Astrocyte (in vitro differentiated cells and primary cell): ENCODE measurements around the gene ZNF578. TPM values are rescaled to one million over a fixed set of nuclear protein-coding genes. Genes with fewer than 3 reads are reported as not detected.

Experiments
- DNase-seq: peaks from one replicate; pipeline ENCODE4 v3.0.0-alpha.2; 2010; ENCODE audit warnings: low read depth
- FAIRE-seq: peaks from 2 replicates; lab custom pipeline; 2011; peaks lifted over from hg19 to GRCh38; lab: Jason Lieb, UNC
- H2AFZ ChIP-seq: 2 replicates; pipeline ENCODE4 v1.6.0; 2012; ENCODE audit warnings: low read depth, low read length, inconsistent platforms
- H3K27ac ChIP-seq: 2 replicates; pipeline ENCODE4 v1.5.1; 2011; ENCODE audit warnings: low read depth, low read length, inconsistent platforms
- H3K27me3 ChIP-seq: 2 replicates; pipeline ENCODE4 v1.6.0; 2011; ENCODE audit warnings: low read length, inconsistent platforms; ENCODE audit not compliant: insufficient read depth
- H3K36me3 ChIP-seq: 2 replicates; pipeline ENCODE4 v1.5.1; 2011; ENCODE audit warnings: low read length, inconsistent platforms; ENCODE audit not compliant: insufficient read depth
- H3K4me1 ChIP-seq: 2 replicates; pipeline ENCODE4 v1.5.1; 2011; ENCODE audit warnings: low read length, inconsistent platforms; ENCODE audit not compliant: insufficient read depth
- H3K4me2 ChIP-seq: 2 replicates; pipeline ENCODE4 v1.6.0; 2012; ENCODE audit warnings: low read length, inconsistent platforms
- H3K4me3 ChIP-seq: 2 replicates; pipeline ENCODE4 v1.5.1; 2011; ENCODE audit warnings: low read depth, mild to moderate bottlenecking, low read length, inconsistent platforms; ENCODE audit not compliant: insufficient read depth
- H3K79me2 ChIP-seq: 2 replicates; pipeline ENCODE4 v1.6.0; 2012; ENCODE audit warnings: mild to moderate bottlenecking, low read length, inconsistent platforms; ENCODE audit not compliant: insufficient read depth
- H3K9ac ChIP-seq: 2 replicates; pipeline ENCODE4 v1.6.0; 2012; ENCODE audit warnings: mild to moderate bottlenecking, low read length, inconsistent platforms
- H3K9me3 ChIP-seq: 2 replicates; pipeline ENCODE4 v1.5.1; 2012; ENCODE audit warnings: low read depth, mild to moderate bottlenecking, low read length, inconsistent platforms; ENCODE audit not compliant: insufficient read depth
- H4K20me1 ChIP-seq: 2 replicates; pipeline ENCODE4 v1.6.0; 2012; ENCODE audit warnings: low read length, inconsistent platforms; ENCODE audit not compliant: insufficient read depth
- H3K27ac Mint-ChIP-seq: one replicate; pipeline ENCODE4 v1.8.0; 2021; ENCODE audit warnings: mild to moderate bottlenecking, mixed read lengths; ENCODE audit not compliant: unreplicated experiment
- H3K27me3 Mint-ChIP-seq: one replicate; pipeline ENCODE4 v1.8.0; 2021; ENCODE audit warnings: low read depth, mixed read lengths; ENCODE audit not compliant: unreplicated experiment
- H3K36me3 Mint-ChIP-seq: one replicate; pipeline ENCODE4 v1.8.0; 2021; ENCODE audit warnings: low read depth, mixed read lengths; ENCODE audit not compliant: unreplicated experiment
- H3K4me1 Mint-ChIP-seq: one replicate; pipeline ENCODE4 v1.8.0; 2021; ENCODE audit warnings: low read depth, mixed read lengths; ENCODE audit not compliant: unreplicated experiment
- H3K4me3 Mint-ChIP-seq: one replicate; pipeline ENCODE4 v1.8.0; 2021; ENCODE audit warnings: mild to moderate bottlenecking, moderate library complexity, mixed read lengths; ENCODE audit not compliant: unreplicated experiment
- H3K9me3 Mint-ChIP-seq: one replicate; pipeline ENCODE4 v1.8.0; 2021; ENCODE audit warnings: mild to moderate bottlenecking, mixed read lengths; ENCODE audit not compliant: unreplicated experiment
- CTCF ChIP-seq: IDR thresholded peaks from 2 replicates; pipeline ENCODE4 v1.5.1; 2011; ENCODE audit warnings: low read depth, mild to moderate bottlenecking, inconsistent platforms, low read length, moderate library complexity; ENCODE audit not compliant: insufficient read depth
- EZH2 ChIP-seq: IDR thresholded peaks from 2 replicates; pipeline ENCODE4 v1.6.1; 2012; ENCODE audit warnings: mild to moderate bottlenecking, low read length, inconsistent platforms; ENCODE audit not compliant: insufficient read depth
- total RNA-seq: library from RNA; stranded (reverse); gene quantifications from 2 replicates; pipeline ENCODE4 v1.2.1, GENCODE V29; 2021

ZNF578 gene
- total RNA-seq, 1 donor from 2014 or later, result not detected

GRCh38 chr19:52542984-52543664 lies 89.8 kb downstream of the ZNF578 start:
- Histone ChIP-seq H3K9me3 (peaks cover 5% of the 10 kb centered on the region), H3K4me1 (no peaks in the 10 kb centered on the region), H4K20me1 (no peaks in the 10 kb centered on the region), H3K4me3 (no peak overlapping the region), H3K4me2 (no peak overlapping the region), H3K9ac (no peak overlapping the region), H3K27ac (no peak overlapping the region), H3K27me3 (no peaks in the 10 kb centered on the region), H2AFZ (no peak overlapping the region), H3K36me3 (peaks cover 3% of the 10 kb centered on the region), H3K79me2 (peaks cover 4% of the 10 kb centered on the region)
- Mint-ChIP-seq H3K27ac (no peak overlapping the region), H3K36me3 (peaks cover 58% of the 10 kb centered on the region), H3K9me3 (peaks cover 30% of the 10 kb centered on the region), H3K27me3 (no peaks in the 10 kb centered on the region), H3K4me3 (no peak overlapping the region), H3K4me1 (no peaks in the 10 kb centered on the region)
- TF ChIP-seq EZH2 (no peak), CTCF (no peak)
- FAIRE-seq (no peak), DNase-seq (no peak)

- Histone ChIP-seq H3K4me1 (no peaks in the 10 kb centered on the region), H3K4me3 (no peak overlapping the region), H4K20me1 (no peaks in the 10 kb centered on the region), H3K79me2 (no peaks in the 10 kb centered on the region), H3K9ac (no peak overlapping the region), H3K36me3 (peaks cover 24% of the 10 kb centered on the region), H2AFZ (no peak overlapping the region), H3K27me3 (no peaks in the 10 kb centered on the region), H3K27ac (no peak overlapping the region), H3K4me2 (no peak overlapping the region), H3K9me3 (peaks cover 51% of the 10 kb centered on the region)
- TF ChIP-seq EZH2, result no peak
- no peak for TF ChIP-seq CTCF
- Mint-ChIP-seq H3K9me3 (peaks cover 68% of the 10 kb centered on the region), H3K27ac (no peak overlapping the region), H3K36me3 (peaks cover 83% of the 10 kb centered on the region), H3K4me3 (no peak overlapping the region), H3K4me1 (no peaks in the 10 kb centered on the region), H3K27me3 (no peaks in the 10 kb centered on the region)
- no peak for DNase-seq
- no peak for FAIRE-seq
These were observed 101.0 kb downstream of the ZNF578 start for GRCh38 chr19:52554216-52554971.
